ENCODE results near the gene TBC1D3B. TPM values are rescaled to one million over a fixed set of nuclear protein-coding genes. Genes with fewer than 3 reads are reported as not detected.
"Not testable (repeated sequence)": the region's sequence is repeated elsewhere in the genome, so short reads cannot be mapped to it uniquely, and the experiment has no call there.

The TBC1D3B gene
- total and polyA plus RNA-seq, 10 of the 15 experiments (the other 5 are each of a cell fraction or from before 2014, with no cell fraction given) = 0.67 to 8.5 (median 1.7) TPM; not detected in 2

DNA sequence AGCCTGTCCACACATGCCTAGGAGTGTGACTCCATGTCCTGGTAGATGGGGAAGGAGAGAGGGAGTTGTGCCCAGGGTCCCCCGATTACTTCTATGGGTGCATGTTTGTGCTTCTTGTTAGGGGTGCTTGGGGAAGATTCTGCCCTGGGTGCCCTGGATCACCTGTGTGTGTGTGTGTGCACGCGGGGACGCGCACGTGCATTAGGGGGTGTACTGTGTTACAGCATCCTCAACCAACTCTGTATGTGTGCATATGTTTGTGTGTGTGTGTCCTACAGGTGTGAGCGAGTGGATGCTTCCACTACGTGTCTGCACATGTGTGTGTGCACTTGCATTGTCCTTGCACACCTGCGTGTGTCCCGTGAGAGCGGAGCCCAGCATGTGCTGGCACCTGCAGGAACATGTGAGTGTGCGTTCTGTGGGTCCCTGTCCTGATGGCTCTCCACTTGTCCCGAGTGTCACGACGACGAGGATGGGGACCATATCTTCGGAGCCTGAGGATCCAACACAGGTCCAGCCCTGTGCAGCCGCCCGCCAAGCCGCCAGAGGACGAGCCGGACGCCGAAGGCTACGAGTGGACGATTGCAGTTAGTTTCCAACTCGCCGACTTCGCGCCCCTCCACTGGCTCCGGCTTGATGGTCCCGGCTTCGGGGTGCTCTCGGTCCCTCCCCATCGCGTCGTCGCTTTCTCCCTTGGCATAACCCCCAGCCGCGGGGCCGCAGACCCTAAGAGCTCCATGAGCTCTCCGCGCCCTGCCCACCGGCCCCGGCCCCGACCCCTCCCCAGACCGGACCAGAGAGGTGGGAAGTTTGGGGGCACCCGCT is 6.0 kb upstream of the TBC1D3B start:
- SMC1A ChIA-PET (ENCODE audit: uncharacterized antibody, unreplicated experiment) = interaction anchor here (0.6 kb wide), 1 partner anchor 10 kb away, joined by 3 read pairs; no protein-coding TSS in a partner anchor
- intact Hi-C loops (cut with micrococcal nuclease; ENCODE audit: unreplicated experiment) = no loop called here
- Histone ChIP-seq H3K27me3 (replicated peaks in 1 of 2; ENCODE audit: control insufficient read depth in 2 of 2, insufficient read depth in 2 of 2, low read length in 1 of 2) (no peaks in the 10 kb centered on the region), H3K9ac (ENCODE audit: control insufficient read depth, insufficient read depth, low read length) (no peak overlapping the region), H3K36me3 (ENCODE audit: control insufficient read depth in 2 of 2, insufficient read depth in 2 of 2, low read length in 1 of 2) (no peaks in the 10 kb centered on the region), H3K4me3 (no peak overlapping the region), H3K4me1 (ENCODE audit: control insufficient read depth, insufficient read depth, low read length) (no peaks in the 10 kb centered on the region), H4K20me1 (ENCODE audit: control insufficient read depth, insufficient read depth) (no peaks in the 10 kb centered on the region), H3K27ac (ENCODE audit: control insufficient read depth, insufficient read depth) (no peak overlapping the region), H3K4me2 (ENCODE audit: control insufficient read depth, insufficient read depth) (no peak overlapping the region), H3K79me2 (ENCODE audit: control insufficient read depth, insufficient read depth, low read length) (no peaks in the 10 kb centered on the region), H2AFZ (ENCODE audit: control insufficient read depth, low read depth, low read length) (no peak overlapping the region), H3K9me3 (replicated peaks; ENCODE audit: control insufficient read depth, insufficient read depth, low read length) (no peaks in the 10 kb centered on the region)
- in situ Hi-C loops (cut with MboI) = no loop called here
- ATAC-seq = no peak
- POLR2A ChIA-PET = no interaction called here
- FAIRE-seq = no peak
- TF ChIP-seq CHD1 (IDR thresholded peaks at IDR 0.05; ENCODE audit: low read depth, low read length) (no peak), ZBTB11 (CRISPR knock-in tag; IDR thresholded peaks at IDR 0.05) (no peak), PAX5 (IDR thresholded peaks at IDR 0.05; ENCODE audit: borderline replicate concordance, low read depth, low read length) (no peak)
- no TSS peak for BruUV-seq (replicated peaks)
- CTCF ChIA-PET = no interaction called here
- RAD21 ChIA-PET (ENCODE audit: unreplicated experiment) = interaction anchor here (1.5 kb wide), 1 partner anchor 29 kb away, joined by 3 read pairs; no protein-coding TSS in a partner anchor
- DNase-seq (ENCODE audit: low read depth, low spot score) = no peak
- WGBS (ENCODE audit: insufficient coverage, insufficient replicate concordance, low lambda C conversion rate, missing lambda C conversion rate) = 70% methylated on average over 12 of the region's 48 CpGs

DNA sequence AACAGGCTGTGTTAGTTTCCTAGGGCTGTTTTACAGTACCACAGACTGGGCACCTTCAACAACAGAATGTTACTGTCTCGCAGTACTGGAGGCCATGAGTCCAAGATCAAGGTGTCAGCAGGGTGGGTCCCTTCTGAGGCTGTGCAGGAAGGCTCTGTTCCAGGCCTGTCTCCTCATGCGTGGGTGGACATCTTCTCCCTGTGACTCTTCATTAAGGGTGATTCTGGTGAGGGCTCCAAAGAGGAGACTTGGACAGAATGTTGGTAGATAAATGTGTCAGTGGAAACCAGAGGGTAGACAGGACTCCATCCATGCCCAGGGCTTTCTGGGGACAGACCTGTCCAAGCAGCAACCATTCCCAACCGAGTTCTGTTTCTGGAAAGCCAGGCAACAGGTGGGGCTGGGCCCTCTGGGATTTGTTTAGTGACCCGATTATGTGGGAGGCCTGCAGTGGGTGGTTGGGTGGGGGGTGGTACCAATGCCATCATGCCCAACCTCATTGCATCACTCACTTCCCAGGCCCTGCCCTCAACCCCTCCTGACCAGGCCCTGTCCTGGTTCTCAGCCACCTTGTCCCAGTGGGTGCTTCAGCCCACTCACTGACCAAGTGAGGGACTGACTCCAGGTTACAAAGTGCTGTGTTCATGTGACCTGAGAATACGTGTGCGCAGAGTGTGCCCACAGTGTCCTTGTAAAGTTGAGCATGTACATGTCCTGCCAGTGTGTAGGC is 5.2 kb upstream of the TBC1D3B start:
- in situ Hi-C loops (cut with MboI); BruUV-seq (replicated peaks); H3K9me3 ChIP-seq (replicated peaks; ENCODE audit: control insufficient read depth, insufficient read depth, low read length); ATAC-seq; intact Hi-C loops (cut with micrococcal nuclease; ENCODE audit: unreplicated experiment); H3K27me3 ChIP-seq (replicated peaks in 1 of 2; ENCODE audit: control insufficient read depth in 2 of 2, insufficient read depth in 2 of 2, low read length in 1 of 2); H3K9ac ChIP-seq (ENCODE audit: control insufficient read depth, insufficient read depth, low read length); H3K4me1 ChIP-seq (ENCODE audit: control insufficient read depth, insufficient read depth, low read length); H3K4me3 ChIP-seq; CTCF ChIA-PET; SMC1A ChIA-PET (ENCODE audit: uncharacterized antibody, unreplicated experiment); DNase-seq (ENCODE audit: low read depth, low spot score); FAIRE-seq; RAD21 ChIA-PET (ENCODE audit: unreplicated experiment); POLR2A ChIA-PET; H3K79me2 ChIP-seq (ENCODE audit: control insufficient read depth, insufficient read depth, low read length); H3K27ac ChIP-seq (ENCODE audit: control insufficient read depth, insufficient read depth); H4K20me1 ChIP-seq (ENCODE audit: control insufficient read depth, insufficient read depth); H3K36me3 ChIP-seq (ENCODE audit: control insufficient read depth in 2 of 2, insufficient read depth in 2 of 2, low read length in 1 of 2); H2AFZ ChIP-seq (ENCODE audit: control insufficient read depth, low read depth, low read length); H3K4me2 ChIP-seq (ENCODE audit: control insufficient read depth, insufficient read depth): not testable (repeated sequence)
- WGBS (ENCODE audit: insufficient coverage, insufficient replicate concordance, low lambda C conversion rate, missing lambda C conversion rate) = 89% methylated on average over 4 of the region's 6 CpGs

- H3K27ac ChIP-seq (ENCODE audit: control insufficient read depth, insufficient read depth); SMC1A ChIA-PET (ENCODE audit: uncharacterized antibody, unreplicated experiment); FAIRE-seq; H3K4me2 ChIP-seq (ENCODE audit: control insufficient read depth, insufficient read depth); ATAC-seq; intact Hi-C loops (cut with micrococcal nuclease; ENCODE audit: unreplicated experiment); H3K36me3 ChIP-seq (ENCODE audit: control insufficient read depth in 2 of 2, insufficient read depth in 2 of 2, low read length in 1 of 2); H4K20me1 ChIP-seq (ENCODE audit: control insufficient read depth, insufficient read depth); H3K4me3 ChIP-seq; H2AFZ ChIP-seq (ENCODE audit: control insufficient read depth, low read depth, low read length); in situ Hi-C loops (cut with MboI); H3K27me3 ChIP-seq (replicated peaks in 1 of 2; ENCODE audit: control insufficient read depth in 2 of 2, insufficient read depth in 2 of 2, low read length in 1 of 2); CTCF ChIA-PET; RAD21 ChIA-PET (ENCODE audit: unreplicated experiment); H3K4me1 ChIP-seq (ENCODE audit: control insufficient read depth, insufficient read depth, low read length); POLR2A ChIA-PET; H3K9me3 ChIP-seq (replicated peaks; ENCODE audit: control insufficient read depth, insufficient read depth, low read length); H3K9ac ChIP-seq (ENCODE audit: control insufficient read depth, insufficient read depth, low read length); DNase-seq (ENCODE audit: low read depth, low spot score); BruUV-seq (replicated peaks); H3K79me2 ChIP-seq (ENCODE audit: control insufficient read depth, insufficient read depth, low read length): not testable (repeated sequence)
- 32% methylated on average over 4 of the region's 8 CpGs for WGBS (ENCODE audit: insufficient coverage, insufficient replicate concordance, low lambda C conversion rate, missing lambda C conversion rate)
Observed at GRCh38 chr17:36168836-36169235, 7.6 kb downstream of the TBC1D3B start.
